SJCRH30 (cell line): Measurements from ENCODE around the gene ADAM15. TPM values are rescaled to one million over a fixed set of nuclear protein-coding genes. Genes with fewer than 3 reads are reported as not detected.
A peak's percentile ranks its signal among the peaks of the same experiment; 100 is the strongest.

Experiments
- DNase-seq, 2 experiments: peaks; one replicate each; pipeline ENCODE4 v3.0.0-alpha.2; 2015 to 2020
- H3K27ac ChIP-seq: fragments of 250-450 bp; sonication (Bioruptor Pico); 2 replicates; pipeline ENCODE4 v1.5.1; 2020; ENCODE audit warnings: mild to moderate bottlenecking, moderate library complexity
- H3K27me3 ChIP-seq: fragments of 250-450 bp; sonication (Bioruptor Pico); 2 replicates; pipeline ENCODE4 v1.5.1; 2020; ENCODE audit warnings: mild to moderate bottlenecking, moderate library complexity
- H3K36me3 ChIP-seq: fragments of 250-450 bp; sonication (Bioruptor Pico); 2 replicates; pipeline ENCODE4 v1.5.1; 2020; ENCODE audit warnings: mild to moderate bottlenecking, moderate library complexity
- H3K4me1 ChIP-seq: fragments of 250-450 bp; sonication (Bioruptor Pico); 2 replicates; pipeline ENCODE4 v1.5.1; 2020; ENCODE audit warnings: mild to moderate bottlenecking, moderate library complexity
- H3K4me3 ChIP-seq: fragments of 250-450 bp; sonication (Bioruptor Pico); 2 replicates; pipeline ENCODE4 v1.5.1; 2020; ENCODE audit warnings: mild to moderate bottlenecking, moderate library complexity
- H3K9me3 ChIP-seq: fragments of 250-450 bp; sonication (Bioruptor Pico); replicated peaks from 2 replicates; pipeline ENCODE4 v1.5.1; 2020; ENCODE audit warnings: mild to moderate bottlenecking, moderate library complexity
- total RNA-seq: library from RNA; depleted of rRNA; stranded (reverse); fragments of >200 nt; shearing (Covaris generic); gene quantifications from 2 replicates; pipeline ENCODE4 v1.2.3, GENCODE V29; 2014

Gene ADAM15
- total RNA-seq, 1 experiment from 2014 or later, result 16.9 TPM

DNA sequence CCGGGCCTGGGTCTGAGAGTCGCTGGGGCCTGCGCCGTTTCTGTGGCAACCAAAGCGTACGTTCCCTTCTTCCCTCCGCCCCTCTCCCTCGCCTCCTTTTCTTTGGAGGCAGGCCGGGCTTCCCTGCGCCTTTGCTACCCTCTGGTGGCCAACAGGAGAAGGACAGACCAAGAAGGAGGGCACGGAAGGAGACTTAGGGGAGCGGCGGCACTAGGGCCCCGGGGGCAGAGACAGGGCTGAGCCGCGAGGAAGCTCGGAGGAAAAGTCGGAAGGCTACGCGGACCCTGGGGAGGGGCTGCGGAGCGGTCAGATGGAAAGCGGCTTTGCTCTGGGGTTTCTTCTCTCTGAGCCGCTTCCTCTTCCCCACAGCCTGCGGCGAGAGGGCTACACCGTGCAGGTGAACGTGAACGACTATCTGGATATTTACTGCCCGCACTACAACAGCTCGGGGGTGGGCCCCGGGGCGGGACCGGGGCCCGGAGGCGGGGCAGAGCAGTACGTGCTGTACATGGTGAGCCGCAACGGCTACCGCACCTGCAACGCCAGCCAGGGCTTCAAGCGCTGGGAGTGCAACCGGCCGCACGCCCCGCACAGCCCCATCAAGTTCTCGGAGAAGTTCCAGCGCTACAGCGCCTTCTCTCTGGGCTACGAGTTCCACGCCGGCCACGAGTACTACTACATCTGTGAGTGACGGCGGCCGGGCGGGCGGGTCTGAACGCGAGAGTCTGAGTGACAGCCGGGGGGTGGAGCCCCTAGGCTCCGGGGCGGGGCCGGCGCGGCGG is 33.8 kb downstream of the ADAM15 start:
- Histone ChIP-seq H3K27ac (no peak overlapping the region), H3K27me3 (peaks cover 27% of the 10 kb centered on the region), H3K4me1 (no peaks in the 10 kb centered on the region; the same call in 1 of the 2 replicates), H3K4me3 (peak overlapping the region; percentile 65), H3K36me3 (no peaks in the 10 kb centered on the region), H3K9me3 (no peaks in the 10 kb centered on the region)
- DNase-seq, result peak; percentile 92 to 97

GRCh38 chr1:155085504-155086127 is 34.5 kb downstream of the ADAM15 start:
- Histone ChIP-seq H3K4me3 (peak overlapping the region; percentile 65), H3K4me1 (no peaks in the 10 kb centered on the region; the same call in 1 of the 2 replicates), H3K27me3 (peaks cover 20% of the 10 kb centered on the region; the same call in 1 of the 2 replicates), H3K9me3 (no peaks in the 10 kb centered on the region), H3K27ac (no peak overlapping the region), H3K36me3 (no peaks in the 10 kb centered on the region)
- peak in 1 of 2 experiments; percentile 40 for DNase-seq

GRCh38 chr1:155086128-155086741 is 35.1 kb downstream of the ADAM15 start:
- peaks cover 14% of the 10 kb centered on the region; the same call in 1 of the 2 replicates for H3K27me3 ChIP-seq
- no peak overlapping the region for H3K27ac ChIP-seq
- H3K4me1 ChIP-seq, result no peaks in the 10 kb centered on the region; the same call in 1 of the 2 replicates
- H3K9me3 ChIP-seq, result no peaks in the 10 kb centered on the region
- no peaks in the 10 kb centered on the region for H3K36me3 ChIP-seq
- no peak overlapping the region for H3K4me3 ChIP-seq
- DNase-seq, result peak; percentile 68 to 79

DNA sequence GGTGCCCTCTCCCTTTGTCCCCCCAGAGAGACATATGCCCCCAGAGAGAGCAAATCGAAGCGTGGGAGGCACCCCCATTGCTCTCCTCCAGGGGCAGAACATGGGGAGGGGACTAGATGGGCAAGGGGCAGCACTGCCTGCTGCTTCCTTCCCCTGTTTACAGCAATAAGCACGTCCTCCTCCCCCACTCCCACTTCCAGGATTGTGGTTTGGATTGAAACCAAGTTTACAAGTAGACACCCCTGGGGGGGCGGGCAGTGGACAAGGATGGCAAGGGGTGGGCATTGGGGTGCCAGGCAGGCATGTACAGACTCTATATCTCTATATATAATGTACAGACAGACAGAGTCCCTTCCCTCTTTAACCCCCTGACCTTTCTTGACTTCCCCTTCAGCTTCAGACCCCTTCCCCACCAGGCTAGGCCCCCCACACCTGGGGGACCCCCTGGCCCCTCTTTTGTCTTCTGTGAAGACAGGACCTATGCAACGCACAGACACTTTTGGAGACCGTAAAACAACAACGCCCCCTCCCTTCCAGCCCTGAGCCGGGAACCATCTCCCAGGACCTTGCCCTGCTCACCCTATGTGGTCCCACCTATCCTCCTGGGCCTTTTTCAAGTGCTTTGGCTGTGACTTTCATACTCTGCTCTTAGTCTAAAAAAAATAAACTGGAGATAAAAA is 35.9 kb downstream of the ADAM15 start:
- no peaks in the 10 kb centered on the region for H3K9me3 ChIP-seq
- H3K4me3 ChIP-seq, result no peak overlapping the region
- peaks cover 11% of the 10 kb centered on the region; the same call in 1 of the 2 replicates for H3K27me3 ChIP-seq
- no peak overlapping the region for H3K27ac ChIP-seq
- no peak for DNase-seq
- H3K4me1 ChIP-seq, result no peaks in the 10 kb centered on the region; the same call in 1 of the 2 replicates
- no peaks in the 10 kb centered on the region for H3K36me3 ChIP-seq

- no peaks in the 10 kb centered on the region for H3K36me3 ChIP-seq
- no peak overlapping the region for H3K4me3 ChIP-seq
- no peaks in the 10 kb centered on the region for H3K9me3 ChIP-seq
- H3K27ac ChIP-seq, result no peak overlapping the region
- peaks cover 3% of the 10 kb centered on the region; the same call in 1 of the 2 replicates for H3K4me1 ChIP-seq
- DNase-seq, result peak; percentile 77 to 87
- H3K27me3 ChIP-seq, result no peaks in the 10 kb centered on the region
Measured at GRCh38 chr1:155091071-155092051, 40.2 kb downstream of the ADAM15 start.

GRCh38 chr1:155092131-155092530 is 41.0 kb downstream of the ADAM15 start:
- Histone ChIP-seq H3K27me3 (no peaks in the 10 kb centered on the region), H3K27ac (no peak overlapping the region), H3K9me3 (no peaks in the 10 kb centered on the region), H3K4me3 (no peak overlapping the region), H3K4me1 (peaks cover 3% of the 10 kb centered on the region; the same call in 1 of the 2 replicates), H3K36me3 (no peaks in the 10 kb centered on the region)
- no peak for DNase-seq

- peaks cover 3% of the 10 kb centered on the region; the same call in 1 of the 2 replicates for H3K4me1 ChIP-seq
- no peaks in the 10 kb centered on the region for H3K36me3 ChIP-seq
- H3K27me3 ChIP-seq, result no peaks in the 10 kb centered on the region
- no peak for DNase-seq
- H3K9me3 ChIP-seq, result no peaks in the 10 kb centered on the region
- no peak overlapping the region for H3K27ac ChIP-seq
- no peak overlapping the region for H3K4me3 ChIP-seq
Measured at GRCh38 chr1:155092641-155093040, 41.5 kb downstream of the ADAM15 start.

- H3K27me3 ChIP-seq, result no peaks in the 10 kb centered on the region
- peaks cover 3% of the 10 kb centered on the region; the same call in 1 of the 2 replicates for H3K4me1 ChIP-seq
- H3K36me3 ChIP-seq, result no peaks in the 10 kb centered on the region
- H3K9me3 ChIP-seq, result no peaks in the 10 kb centered on the region
- peak; percentile 78 to 82 for DNase-seq
- H3K27ac ChIP-seq, result no peak overlapping the region
- no peak overlapping the region for H3K4me3 ChIP-seq
Measured at GRCh38 chr1:155093911-155094621, 43.0 kb downstream of the ADAM15 start.

GRCh38 chr1:155094622-155094948 is 43.5 kb downstream of the ADAM15 start:
- H3K9me3 ChIP-seq, result no peaks in the 10 kb centered on the region
- H3K4me3 ChIP-seq, result no peak overlapping the region
- no peaks in the 10 kb centered on the region for H3K36me3 ChIP-seq
- no peaks in the 10 kb centered on the region for H3K27me3 ChIP-seq
- no peak overlapping the region for H3K27ac ChIP-seq
- peaks cover 3% of the 10 kb centered on the region; the same call in 1 of the 2 replicates for H3K4me1 ChIP-seq
- no peak for DNase-seq

DNA sequence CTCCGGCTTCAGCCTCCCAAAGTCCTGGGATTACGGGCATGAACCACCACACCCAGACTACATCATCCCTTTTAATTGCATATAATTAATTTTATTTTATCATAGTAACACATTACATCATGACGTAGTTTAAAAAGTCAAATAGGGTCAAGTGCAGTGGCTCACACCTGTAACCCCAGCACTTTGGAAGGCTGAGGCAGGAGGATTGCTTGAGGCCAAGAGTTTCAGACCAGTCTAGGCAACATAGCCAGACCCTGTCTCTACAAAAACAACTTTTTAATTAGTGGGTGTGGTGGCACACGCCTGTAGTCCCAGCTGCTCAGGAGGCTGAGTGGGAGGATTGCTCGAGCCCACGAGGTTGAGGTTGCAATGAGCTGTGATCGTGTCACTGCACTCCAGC is 48.2 kb downstream of the ADAM15 start:
- H3K27ac ChIP-seq, result no peak overlapping the region
- no peak overlapping the region for H3K4me3 ChIP-seq
- no peak for DNase-seq
- no peaks in the 10 kb centered on the region for H3K36me3 ChIP-seq
- H3K9me3 ChIP-seq, result no peaks in the 10 kb centered on the region
- no peaks in the 10 kb centered on the region for H3K27me3 ChIP-seq
- H3K4me1 ChIP-seq, result no peaks in the 10 kb centered on the region

DNA sequence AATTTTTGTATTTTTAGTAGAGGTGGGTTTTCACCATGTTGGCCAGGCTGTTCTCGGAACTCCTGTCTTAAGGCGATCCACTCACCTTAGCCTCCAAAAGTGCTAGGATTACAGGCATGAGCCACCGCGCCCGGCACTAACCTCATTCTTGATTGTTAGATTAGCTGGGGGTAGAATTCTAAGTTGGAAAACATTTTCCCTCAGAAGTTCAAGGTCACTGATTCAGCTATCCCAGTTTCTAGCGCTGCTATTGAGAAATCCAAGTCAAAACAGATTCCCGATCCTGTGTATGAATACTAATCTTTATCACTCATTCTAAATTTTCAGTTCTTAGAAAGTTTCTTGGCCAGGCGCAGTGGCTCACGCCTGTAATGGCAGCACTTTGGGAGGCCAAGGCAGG is 52.2 kb downstream of the ADAM15 start:
- Histone ChIP-seq H3K27me3 (no peaks in the 10 kb centered on the region; the same call in 1 of the 2 replicates), H3K4me3 (no peak overlapping the region), H3K27ac (no peak overlapping the region), H3K4me1 (no peaks in the 10 kb centered on the region), H3K36me3 (no peaks in the 10 kb centered on the region), H3K9me3 (no peaks in the 10 kb centered on the region)
- no peak for DNase-seq

GRCh38 chr1:155104605-155105534 is 53.8 kb downstream of the ADAM15 start:
- Histone ChIP-seq H3K27me3 (no peaks in the 10 kb centered on the region; the same call in 1 of the 2 replicates), H3K4me3 (no peak overlapping the region), H3K9me3 (no peaks in the 10 kb centered on the region), H3K4me1 (no peaks in the 10 kb centered on the region), H3K27ac (no peak overlapping the region), H3K36me3 (no peaks in the 10 kb centered on the region)
- no peak for DNase-seq
